Osteocyte (in vitro differentiated cells): ENCODE measurements around the gene CCT7. TPM values are rescaled to one million over a fixed set of nuclear protein-coding genes. Genes with fewer than 3 reads are reported as not detected.

Experiments
- DNase-seq: peaks from one replicate; pipeline ENCODE4 v3.0.0; 2021; ENCODE audit warnings: mixed read lengths; ENCODE audit not compliant: unreplicated experiment; ENCODE audit errors: extremely low spot score
- H3K27ac Mint-ChIP-seq: one replicate; pipeline ENCODE4 v1.8.0; 2021; ENCODE audit warnings: mild to moderate bottlenecking, mixed read lengths; ENCODE audit not compliant: unreplicated experiment
- H3K27me3 Mint-ChIP-seq: one replicate; pipeline ENCODE4 v1.8.0; 2021; ENCODE audit warnings: mixed read lengths; ENCODE audit not compliant: unreplicated experiment
- H3K36me3 Mint-ChIP-seq: one replicate; pipeline ENCODE4 v1.8.0; 2021; ENCODE audit warnings: mixed read lengths; ENCODE audit not compliant: unreplicated experiment
- H3K4me1 Mint-ChIP-seq: one replicate; pipeline ENCODE4 v1.8.0; 2021; ENCODE audit warnings: mixed read lengths; ENCODE audit not compliant: unreplicated experiment
- H3K4me3 Mint-ChIP-seq: one replicate; pipeline ENCODE4 v1.8.0; 2021; ENCODE audit warnings: mild to moderate bottlenecking, moderate library complexity, mixed read lengths; ENCODE audit not compliant: unreplicated experiment
- H3K9me3 Mint-ChIP-seq: one replicate; pipeline ENCODE4 v1.8.0; 2021; ENCODE audit warnings: mixed read lengths; ENCODE audit not compliant: unreplicated experiment
- total RNA-seq: library from RNA; stranded (reverse); gene quantifications from 2 replicates; pipeline ENCODE4 v1.2.1, GENCODE V29; 2021
- TF ChIP-seq, protein P1 (sequence below): fragments of 200-600 bp; sonication (generic); IDR thresholded peaks from 2 replicates; pipeline ENCODE4 v1.5.0; 2021; ENCODE audit warnings: antibody characterized with exemption, mild to moderate bottlenecking, moderate library complexity

Gene CCT7
- total RNA-seq, 1 donor from 2014 or later = 216 TPM

DNA sequence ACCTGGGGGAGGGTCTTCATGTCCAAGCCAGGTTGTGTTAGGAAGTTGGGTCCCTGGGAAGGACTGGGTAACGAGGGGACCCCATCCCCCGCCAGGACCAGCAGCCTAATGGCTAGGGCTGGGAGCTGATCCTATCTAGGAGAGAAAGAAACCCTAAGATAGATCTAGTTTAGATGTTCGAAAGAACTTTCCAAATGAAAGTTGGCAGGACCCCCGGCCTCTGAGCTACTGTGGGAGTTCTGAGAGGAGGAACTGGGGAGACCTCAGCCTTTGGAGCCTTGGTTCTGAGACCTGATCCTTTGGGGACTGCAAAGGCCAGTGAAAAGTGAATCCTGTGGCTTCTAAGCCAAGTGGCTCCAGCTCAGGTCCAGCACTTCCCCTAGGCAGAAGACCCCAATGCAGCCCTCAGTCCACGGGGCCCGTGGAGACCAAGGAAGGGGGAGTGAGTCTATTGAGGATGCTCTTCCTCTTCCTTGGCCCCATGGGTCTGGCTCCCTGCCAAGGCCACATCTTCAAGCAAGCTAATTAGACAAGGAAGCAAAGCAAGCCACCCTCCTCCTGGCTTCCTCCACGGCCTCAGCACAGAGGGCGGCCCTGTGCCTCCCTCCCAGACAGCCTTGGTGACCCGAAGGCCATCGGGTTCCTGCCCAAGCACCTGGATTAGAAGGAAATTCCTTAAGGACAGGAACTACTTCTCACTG lies 23.5 kb downstream of the CCT7 start:
- H3K27ac Mint-ChIP-seq = no peak overlapping the region
- H3K9me3 Mint-ChIP-seq = no peaks in the 10 kb centered on the region
- peaks cover 7% of the 10 kb centered on the region for H3K27me3 Mint-ChIP-seq
- H3K4me1 Mint-ChIP-seq = no peaks in the 10 kb centered on the region
- H3K4me3 Mint-ChIP-seq = no peak overlapping the region
- peaks cover 14% of the 10 kb centered on the region for H3K36me3 Mint-ChIP-seq
- TF ChIP-seq, protein P1, sequence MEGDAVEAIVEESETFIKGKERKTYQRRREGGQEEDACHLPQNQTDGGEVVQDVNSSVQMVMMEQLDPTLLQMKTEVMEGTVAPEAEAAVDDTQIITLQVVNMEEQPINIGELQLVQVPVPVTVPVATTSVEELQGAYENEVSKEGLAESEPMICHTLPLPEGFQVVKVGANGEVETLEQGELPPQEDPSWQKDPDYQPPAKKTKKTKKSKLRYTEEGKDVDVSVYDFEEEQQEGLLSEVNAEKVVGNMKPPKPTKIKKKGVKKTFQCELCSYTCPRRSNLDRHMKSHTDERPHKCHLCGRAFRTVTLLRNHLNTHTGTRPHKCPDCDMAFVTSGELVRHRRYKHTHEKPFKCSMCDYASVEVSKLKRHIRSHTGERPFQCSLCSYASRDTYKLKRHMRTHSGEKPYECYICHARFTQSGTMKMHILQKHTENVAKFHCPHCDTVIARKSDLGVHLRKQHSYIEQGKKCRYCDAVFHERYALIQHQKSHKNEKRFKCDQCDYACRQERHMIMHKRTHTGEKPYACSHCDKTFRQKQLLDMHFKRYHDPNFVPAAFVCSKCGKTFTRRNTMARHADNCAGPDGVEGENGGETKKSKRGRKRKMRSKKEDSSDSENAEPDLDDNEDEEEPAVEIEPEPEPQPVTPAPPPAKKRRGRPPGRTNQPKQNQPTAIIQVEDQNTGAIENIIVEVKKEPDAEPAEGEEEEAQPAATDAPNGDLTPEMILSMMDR = no peak
- DNase-seq = no peak

DNA sequence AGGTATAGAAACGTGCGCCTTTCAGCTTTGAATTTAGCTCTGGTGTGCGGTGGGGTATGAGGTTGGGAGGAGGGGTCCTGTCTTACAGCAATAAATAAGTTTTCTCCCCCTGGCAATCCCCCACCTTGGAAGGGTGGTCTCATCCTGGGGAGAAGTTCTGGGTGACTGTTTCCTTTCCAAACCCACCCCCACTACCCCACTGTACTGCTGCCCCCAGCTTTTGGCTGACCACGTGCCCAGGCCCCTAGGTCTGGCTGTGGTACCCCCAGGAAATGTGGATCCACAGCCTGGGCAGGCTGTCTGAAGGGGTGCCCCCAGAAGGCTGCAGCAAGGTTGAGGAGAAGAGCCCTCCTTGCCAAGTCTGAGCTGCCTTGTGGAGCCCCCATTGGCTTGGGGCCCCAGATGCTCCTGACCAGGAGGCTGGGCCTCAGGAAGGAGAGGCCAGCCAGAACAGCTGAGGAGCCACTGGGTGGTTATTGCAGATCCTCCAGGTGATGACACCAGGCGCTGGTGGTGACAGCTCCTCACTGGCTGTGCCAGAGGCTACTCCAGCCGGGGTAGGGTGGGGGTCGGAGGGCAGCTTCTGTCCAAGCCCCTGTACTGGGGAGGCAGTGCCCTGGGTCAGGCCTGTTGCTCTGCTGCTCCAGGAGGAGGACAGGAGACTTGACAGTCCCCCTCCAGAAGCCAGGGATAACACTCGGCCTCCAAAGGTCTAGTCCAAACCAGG lies 24.2 kb downstream of the CCT7 start:
- Mint-ChIP-seq H3K9me3 (no peaks in the 10 kb centered on the region), H3K4me3 (no peak overlapping the region), H3K27ac (no peak overlapping the region), H3K27me3 (peaks cover 7% of the 10 kb centered on the region), H3K36me3 (peaks cover 7% of the 10 kb centered on the region), H3K4me1 (no peaks in the 10 kb centered on the region)
- TF ChIP-seq, protein P1 = no peak
- DNase-seq = no peak

DNA sequence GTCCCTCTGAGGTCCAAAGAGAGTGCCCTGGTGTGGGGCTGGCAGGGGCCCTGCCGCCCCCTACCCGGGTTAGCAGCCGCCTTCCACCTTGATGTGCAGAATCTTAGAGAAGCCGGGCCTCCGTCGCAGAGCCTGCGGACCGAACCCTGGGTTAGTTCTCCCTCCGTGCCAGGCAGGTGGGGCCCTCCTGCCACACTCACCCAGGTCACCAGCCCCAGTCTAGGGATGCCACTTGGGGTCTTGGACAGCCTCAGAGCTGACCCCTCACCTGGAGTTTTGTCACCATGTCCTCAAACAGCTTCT lies 24.8 kb downstream of the CCT7 start:
- no peak for DNase-seq
- H3K36me3 Mint-ChIP-seq = peaks cover 2% of the 10 kb centered on the region
- no peaks in the 10 kb centered on the region for H3K9me3 Mint-ChIP-seq
- TF ChIP-seq, protein P1 = no peak
- H3K4me1 Mint-ChIP-seq = no peaks in the 10 kb centered on the region
- H3K27ac Mint-ChIP-seq = no peak overlapping the region
- no peak overlapping the region for H3K4me3 Mint-ChIP-seq
- peaks cover 7% of the 10 kb centered on the region for H3K27me3 Mint-ChIP-seq

DNA sequence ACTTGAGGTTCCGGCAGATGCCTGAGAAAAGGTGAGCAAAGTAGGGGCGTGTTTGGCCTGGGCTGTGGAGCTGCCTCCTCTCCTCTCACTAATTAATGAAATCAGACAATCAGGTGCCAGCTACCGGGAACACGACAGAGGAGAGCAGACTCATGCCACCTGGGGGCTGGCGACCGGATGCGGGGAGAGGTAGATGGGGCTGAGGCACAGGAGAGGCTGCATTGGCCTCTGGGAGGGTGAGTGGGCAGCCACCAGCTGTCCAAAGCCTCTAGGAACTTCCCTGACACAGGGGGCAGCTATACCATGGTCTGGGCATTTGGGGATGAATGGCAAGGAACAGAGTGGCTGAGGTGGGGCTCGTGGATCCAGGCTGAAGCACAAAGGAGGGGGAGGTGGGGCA lies 25.2 kb downstream of the CCT7 start:
- H3K36me3 Mint-ChIP-seq = no peaks in the 10 kb centered on the region
- no peak for DNase-seq
- H3K27me3 Mint-ChIP-seq = peaks cover 7% of the 10 kb centered on the region
- TF ChIP-seq, protein P1 = no peak
- no peak overlapping the region for H3K27ac Mint-ChIP-seq
- no peaks in the 10 kb centered on the region for H3K9me3 Mint-ChIP-seq
- no peak overlapping the region for H3K4me3 Mint-ChIP-seq
- no peaks in the 10 kb centered on the region for H3K4me1 Mint-ChIP-seq

DNA sequence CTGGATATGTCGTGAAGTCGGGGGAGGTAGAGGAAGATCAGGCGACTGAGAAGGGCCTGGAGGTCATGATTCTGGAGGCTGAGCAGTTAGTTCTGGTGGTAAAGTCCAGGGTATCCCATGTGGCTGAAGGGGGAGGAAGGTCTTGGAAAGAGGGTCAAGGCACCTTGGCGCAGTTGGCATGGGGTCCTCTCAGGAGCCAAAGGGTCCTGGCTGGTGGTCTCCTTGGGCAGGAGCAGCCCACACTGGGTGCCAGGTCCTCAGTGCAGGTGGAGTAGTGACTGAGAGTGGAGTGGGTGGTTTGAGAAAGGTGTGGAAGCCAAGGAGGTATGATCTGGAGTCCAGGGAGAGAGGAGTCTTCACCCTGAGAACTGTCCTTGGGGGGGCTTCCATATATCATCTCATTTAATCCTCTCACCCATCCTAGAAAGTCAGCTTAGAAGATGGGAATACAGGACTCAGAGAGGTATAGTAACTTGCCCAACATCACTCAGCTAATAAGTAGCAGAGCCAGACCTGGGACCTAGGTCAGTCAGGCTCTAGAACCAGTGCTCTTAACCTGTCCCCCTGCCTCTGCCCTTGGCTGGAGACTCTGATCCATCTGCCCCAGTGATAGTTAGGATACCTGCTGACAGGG lies 25.7 kb downstream of the CCT7 start:
- peaks cover 7% of the 10 kb centered on the region for H3K27me3 Mint-ChIP-seq
- no peaks in the 10 kb centered on the region for H3K4me1 Mint-ChIP-seq
- DNase-seq = no peak
- H3K9me3 Mint-ChIP-seq = no peaks in the 10 kb centered on the region
- no peak overlapping the region for H3K4me3 Mint-ChIP-seq
- TF ChIP-seq, protein P1 = no peak
- H3K36me3 Mint-ChIP-seq = no peaks in the 10 kb centered on the region
- no peak overlapping the region for H3K27ac Mint-ChIP-seq
